Astrocyte (in vitro differentiated cells and primary cell): Measurements from ENCODE around the gene CXCL9.

Experiments used
- CTCF ChIP-seq: IDR thresholded peaks from 2 replicates; pipeline ENCODE4 v1.5.1; 2011; ENCODE audit warnings: low read depth, mild to moderate bottlenecking, inconsistent platforms, low read length, moderate library complexity; ENCODE audit not compliant: insufficient read depth
- EZH2 ChIP-seq: IDR thresholded peaks from 2 replicates; pipeline ENCODE4 v1.6.1; 2012; ENCODE audit warnings: mild to moderate bottlenecking, low read length, inconsistent platforms; ENCODE audit not compliant: insufficient read depth

GRCh38 chr4:75953509-75953908, 53.8 kb downstream of the CXCL9 start:
- TF ChIP-seq EZH2 (no peak), CTCF (no peak)
